Tibial nerve (tissue), 3 donors: ENCODE results near the gene PTPN9.
"Not testable (repeated sequence)": the region's sequence is repeated elsewhere in the genome, so short reads cannot be mapped to it uniquely, and the experiment has no call there.

Source experiments
- POLR2A ChIP-seq, 2 donors: fragments of 450-650 bp; IDR thresholded peaks; one replicate each; pipeline ENCODE4 v1.6.1; 2017; ENCODE audit warnings: antibody characterized with exemption in 2 of 2, mild to moderate bottlenecking in 2 of 2, moderate library complexity in 2 of 2
- TF ChIP-seq, protein P1 (sequence below), 5 experiments: fragments of 200-600 bp in 3 of 5; fragments of 450-650 bp in 2 of 5; sonication (generic) in 3 of 5; IDR thresholded peaks; one replicate each; pipeline ENCODE4 v1.5.1; 2016 to 2019; ENCODE audit warnings: antibody characterized with exemption in 5 of 5, mild to moderate bottlenecking in 3 of 5, moderate library complexity in 2 of 5

GRCh38 chr15:75542949-75543545 lies 36.1 kb downstream of the PTPN9 start:
- TF ChIP-seq, protein P1, sequence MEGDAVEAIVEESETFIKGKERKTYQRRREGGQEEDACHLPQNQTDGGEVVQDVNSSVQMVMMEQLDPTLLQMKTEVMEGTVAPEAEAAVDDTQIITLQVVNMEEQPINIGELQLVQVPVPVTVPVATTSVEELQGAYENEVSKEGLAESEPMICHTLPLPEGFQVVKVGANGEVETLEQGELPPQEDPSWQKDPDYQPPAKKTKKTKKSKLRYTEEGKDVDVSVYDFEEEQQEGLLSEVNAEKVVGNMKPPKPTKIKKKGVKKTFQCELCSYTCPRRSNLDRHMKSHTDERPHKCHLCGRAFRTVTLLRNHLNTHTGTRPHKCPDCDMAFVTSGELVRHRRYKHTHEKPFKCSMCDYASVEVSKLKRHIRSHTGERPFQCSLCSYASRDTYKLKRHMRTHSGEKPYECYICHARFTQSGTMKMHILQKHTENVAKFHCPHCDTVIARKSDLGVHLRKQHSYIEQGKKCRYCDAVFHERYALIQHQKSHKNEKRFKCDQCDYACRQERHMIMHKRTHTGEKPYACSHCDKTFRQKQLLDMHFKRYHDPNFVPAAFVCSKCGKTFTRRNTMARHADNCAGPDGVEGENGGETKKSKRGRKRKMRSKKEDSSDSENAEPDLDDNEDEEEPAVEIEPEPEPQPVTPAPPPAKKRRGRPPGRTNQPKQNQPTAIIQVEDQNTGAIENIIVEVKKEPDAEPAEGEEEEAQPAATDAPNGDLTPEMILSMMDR (IDR thresholded peaks at IDR 0.05) = not testable (repeated sequence)
- not testable (repeated sequence) for TF ChIP-seq POLR2A (IDR thresholded peaks at IDR 0.05)
